Posterior vena cava (tissue), 2 donors: Measurements from ENCODE around the gene USP17L22. TPM values are rescaled to one million over a fixed set of nuclear protein-coding genes. Genes with fewer than 3 reads are reported as not detected.
"Not testable (repeated sequence)": the region's sequence is repeated elsewhere in the genome, so short reads cannot be mapped to it uniquely, and the experiment has no call there.

ENCODE experiments used
- DNase-seq: peaks from one replicate; pipeline ENCODE4 v3.0.0-alpha.2; 2020; ENCODE audit warnings: low spot score
- intact Hi-C, 2 donors: fragments of 100-400 bp; cut with DNase I; formaldehyde crosslinking; loops; one replicate each; pipeline versions ENCODE4 v1.14.1 to v1.14.2; 2022 to 2023
- long read RNA-seq, 2 donors: library from polyadenylated mRNA; unstranded; transcript quantifications; one replicate each; pipeline ENCODE4 v2.0.0, GENCODE V29; 2020 to 2021
- total RNA-seq, 2 donors: library from RNA; stranded (reverse); fragmentation: NEBNext Ultra II Directional; extraction: Animal tissue kit (Norgen Biotek cat#: 25700); gene quantifications; one replicate each; pipeline ENCODE4 v1.2.1, GENCODE V29; 2021
- donor health status: DM: yes; HTN: yes; CAD: no.
- donor health status: DM: yes; HTN: yes; CAD: no.

Gene USP17L22
- not detected for total RNA-seq
- long read RNA-seq, donor 1: 0 reads
- long read RNA-seq, donor 2: 0 reads

GRCh38 chr4:9267319-9267718 is at the start of gene USP17L22:
Gene USP17L22 (plus strand): TSS chr4:9267619. CDS start chr4:9267619, 0 bp downstream.
- intact Hi-C loops, DNase-seq: not testable (repeated sequence)

DNA sequence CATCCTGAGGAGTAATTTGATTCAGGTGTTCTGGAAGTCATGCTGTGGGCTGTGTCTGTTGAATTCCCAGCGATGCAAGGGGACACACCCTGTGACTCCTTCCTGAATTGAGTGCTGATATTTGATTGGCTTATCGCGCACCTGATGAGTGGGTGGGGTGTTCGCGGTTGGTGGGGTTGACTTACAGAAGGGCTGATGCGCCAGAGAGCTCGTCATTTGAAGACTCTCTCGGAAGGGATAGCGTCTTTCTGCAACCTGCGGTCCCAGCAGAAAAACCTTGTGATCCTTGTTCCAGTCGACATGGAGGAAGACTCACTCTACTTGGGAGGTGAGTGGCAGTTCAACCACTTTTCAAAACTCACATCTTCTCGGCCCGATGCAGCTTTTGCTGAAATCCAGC is 47.6 kb upstream of the USP17L22 start, which contains the start of gene USP17L12:
USP17L12 (plus strand) TSS at position 301 of the 400 bp plus-strand sequence; CDS start at position 301, 0 bp downstream.
- intact Hi-C loops, DNase-seq: not testable (repeated sequence)

DNA sequence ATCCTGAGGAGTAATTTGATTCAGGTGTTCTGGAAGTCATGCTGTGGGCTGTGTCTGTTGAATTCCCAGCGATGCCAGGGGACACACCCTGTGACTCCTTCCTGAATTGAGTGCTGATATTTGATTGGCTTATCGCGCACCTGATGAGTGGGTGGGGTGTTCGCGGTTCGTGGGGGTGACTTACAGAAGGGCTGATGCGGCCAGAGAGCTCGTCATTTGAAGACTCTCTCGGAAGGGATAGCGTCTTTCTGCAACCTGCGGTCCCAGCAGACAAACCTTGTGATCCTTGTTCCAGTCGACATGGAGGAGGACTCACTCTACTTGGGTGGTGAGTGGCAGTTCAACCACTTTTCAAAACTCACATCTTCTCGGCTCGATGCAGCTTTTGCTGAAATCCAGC is 42.8 kb upstream of the USP17L22 start, which contains the start of gene USP17L13:
USP17L13 (plus strand) TSS at position 301 of the 400 bp plus-strand sequence; CDS start at position 301, 0 bp downstream.
- DNase-seq, intact Hi-C loops: not testable (repeated sequence)

DNA sequence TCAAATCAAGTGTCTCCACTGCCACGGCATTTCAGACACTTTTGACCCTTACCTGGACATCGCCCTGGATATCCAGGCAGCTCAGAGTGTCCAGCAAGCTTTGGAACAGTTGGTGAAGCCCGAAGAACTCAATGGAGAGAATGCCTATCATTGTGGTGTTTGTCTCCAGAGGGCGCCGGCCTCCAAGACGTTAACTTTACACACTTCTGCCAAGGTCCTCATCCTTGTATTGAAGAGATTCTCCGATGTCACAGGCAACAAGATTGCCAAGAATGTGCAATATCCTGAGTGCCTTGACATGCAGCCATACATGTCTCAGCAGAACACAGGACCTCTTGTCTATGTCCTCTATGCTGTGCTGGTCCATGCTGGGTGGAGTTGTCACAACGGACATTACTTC is 37.2 kb upstream of the USP17L22 start:
- DNase-seq, intact Hi-C loops: not testable (repeated sequence)

GRCh38 chr4:9234085-9234484 is 33.3 kb upstream of the USP17L22 start, which contains the start of gene USP17L15:
Gene USP17L15 (plus strand): TSS chr4:9234385. CDS start chr4:9234385, 0 bp downstream.
- intact Hi-C loops, DNase-seq: not testable (repeated sequence)

GRCh38 chr4:9238461-9238860 is 29.0 kb upstream of the USP17L22 start:
- intact Hi-C loops, DNase-seq: not testable (repeated sequence)

- intact Hi-C loops, DNase-seq: not testable (repeated sequence)
Observed at GRCh38 chr4:9243579-9243978, 23.8 kb upstream of the USP17L22 start, which contains the start of gene USP17L17. Gene USP17L17 (plus strand): TSS chr4:9243879. CDS start chr4:9243879, 0 bp downstream.

GRCh38 chr4:9247953-9248680 is 19.3 kb upstream of the USP17L22 start, which contains the start of gene USP17L18:
Gene USP17L18 (plus strand): TSS chr4:9248630. CDS start chr4:9248630, 0 bp downstream.
- intact Hi-C loops: not testable (repeated sequence)
- peak; percentile 77 for DNase-seq

GRCh38 chr4:9253078-9253477 is 14.3 kb upstream of the USP17L22 start, which contains the start of gene USP17L19:
Gene USP17L19 (plus strand): TSS chr4:9253378. CDS start chr4:9253378, 0 bp downstream.
- DNase-seq, intact Hi-C loops: not testable (repeated sequence)

GRCh38 chr4:9257824-9258223 is 9.6 kb upstream of the USP17L22 start, which contains the start of gene USP17L20:
Gene USP17L20 (plus strand): TSS chr4:9258124. CDS start chr4:9258124, 0 bp downstream.
- intact Hi-C loops: not testable (repeated sequence)

DNA sequence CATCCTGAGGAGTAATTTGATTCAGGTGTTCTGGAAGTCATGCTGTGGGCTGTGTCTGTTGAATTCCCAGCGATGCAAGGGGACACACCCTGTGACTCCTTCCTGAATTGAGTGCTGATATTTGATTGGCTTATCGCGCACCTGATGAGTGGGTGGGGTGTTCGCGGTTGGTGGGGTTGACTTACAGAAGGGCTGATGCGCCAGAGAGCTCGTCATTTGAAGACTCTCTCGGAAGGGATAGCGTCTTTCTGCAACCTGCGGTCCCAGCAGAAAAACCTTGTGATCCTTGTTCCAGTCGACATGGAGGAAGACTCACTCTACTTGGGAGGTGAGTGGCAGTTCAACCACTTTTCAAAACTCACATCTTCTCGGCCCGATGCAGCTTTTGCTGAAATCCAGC is 4.8 kb upstream of the USP17L22 start, which contains the start of gene USP17L21:
USP17L21 (plus strand) TSS at position 301 of the 400 bp plus-strand sequence; CDS start at position 301, 0 bp downstream.
- DNase-seq, intact Hi-C loops: not testable (repeated sequence)

More at GRCh38 chr4:9257824-9258223, 9.6 kb upstream of the USP17L22 start, which contains the start of gene USP17L20:
- not testable (repeated sequence) for DNase-seq

DNA sequence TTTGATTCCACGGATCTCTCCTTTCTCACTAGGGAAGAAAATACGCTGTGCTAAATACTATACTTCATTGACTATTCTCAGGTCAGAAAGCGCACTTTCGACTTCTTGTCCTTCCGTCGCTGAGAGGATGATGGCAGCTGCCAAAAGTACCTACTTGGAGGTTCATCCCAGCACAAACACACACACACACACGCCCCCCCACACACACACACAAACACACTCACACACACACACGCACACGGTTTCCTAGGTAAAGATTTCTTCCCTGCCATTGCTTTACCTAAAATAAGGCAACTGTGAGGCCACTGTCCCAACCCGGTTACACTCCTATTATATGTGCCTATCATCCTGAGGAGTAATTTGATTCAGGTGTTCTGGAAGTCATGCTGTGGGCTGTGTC is 4.3 kb downstream of the USP17L22 start:
- peak; percentile 89 for DNase-seq
- intact Hi-C loops: not testable (repeated sequence)

Other genes starting within 250 kb of the USP17L22 start
- gene FAM90A26, start 97.2 kb upstream of the USP17L22 start, total RNA-seq: not detected
- not detected for gene USP17L10, start 57.0 kb upstream of the USP17L22 start, total RNA-seq
- not detected for gene USP17L11, start 52.2 kb upstream of the USP17L22 start, total RNA-seq
- not detected for gene USP17L12, start 47.5 kb upstream of the USP17L22 start, total RNA-seq
- not detected for gene USP17L13, start 42.7 kb upstream of the USP17L22 start, total RNA-seq
- under 1 TPM in 1 of 2 donors, not detected in 1; 0.14 TPM for gene USP17L15, start 33.2 kb upstream of the USP17L22 start, total RNA-seq
- gene USP17L17, start 23.7 kb upstream of the USP17L22 start, total RNA-seq: not detected
- gene USP17L18, start 19.0 kb upstream of the USP17L22 start, total RNA-seq: not detected
- not detected for gene USP17L19, start 14.2 kb upstream of the USP17L22 start, total RNA-seq
- not detected for gene USP17L20, start 9.5 kb upstream of the USP17L22 start, total RNA-seq
- gene USP17L21, start 4.7 kb upstream of the USP17L22 start, total RNA-seq: not detected
- not detected for gene USP17L24, start 57.5 kb downstream of the USP17L22 start, total RNA-seq
- not detected for gene USP17L25, start 62.3 kb downstream of the USP17L22 start, total RNA-seq
- not detected for gene USP17L26, start 67.0 kb downstream of the USP17L22 start, total RNA-seq
- gene USP17L5, start 71.8 kb downstream of the USP17L22 start, total RNA-seq: not detected
- gene USP17L27, start 76.5 kb downstream of the USP17L22 start, total RNA-seq: not detected
- gene USP17L28, start 81.3 kb downstream of the USP17L22 start, total RNA-seq: not detected
- not detected for gene USP17L29, start 86.0 kb downstream of the USP17L22 start, total RNA-seq
- gene USP17L30, start 95.5 kb downstream of the USP17L22 start, total RNA-seq: not detected
- gene DEFB131A, start 176.8 kb downstream of the USP17L22 start, total RNA-seq: not detected